Left renal cortex interstitium (tissue), 4 donors: ENCODE results near the gene GLUD1. TPM values are rescaled to one million over a fixed set of nuclear protein-coding genes. Genes with fewer than 3 reads are reported as not detected.
"Not testable (repeated sequence)": the region's sequence is repeated elsewhere in the genome, so short reads cannot be mapped to it uniquely, and the experiment has no call there.

Experiments used
- DNase-seq, 4 donors: peaks; one replicate each; pipeline ENCODE4 v3.0.0-alpha.2; 2013; ENCODE audit warnings: low read depth in 4 of 4, low spot score in 2 of 4, missing footprints in 1 of 4
- polyA plus RNA-seq, 4 donors: library from polyadenylated mRNA; unstranded; fragments of 120-200 nt; gene quantifications; one replicate each; pipeline ENCODE4 v1.2.1, GENCODE V29; 2013; ENCODE audit not compliant: insufficient read length in 4 of 4

The GLUD1 gene
- polyA plus RNA-seq, 4 donors: 116 to 192 (median 163) TPM

DNA sequence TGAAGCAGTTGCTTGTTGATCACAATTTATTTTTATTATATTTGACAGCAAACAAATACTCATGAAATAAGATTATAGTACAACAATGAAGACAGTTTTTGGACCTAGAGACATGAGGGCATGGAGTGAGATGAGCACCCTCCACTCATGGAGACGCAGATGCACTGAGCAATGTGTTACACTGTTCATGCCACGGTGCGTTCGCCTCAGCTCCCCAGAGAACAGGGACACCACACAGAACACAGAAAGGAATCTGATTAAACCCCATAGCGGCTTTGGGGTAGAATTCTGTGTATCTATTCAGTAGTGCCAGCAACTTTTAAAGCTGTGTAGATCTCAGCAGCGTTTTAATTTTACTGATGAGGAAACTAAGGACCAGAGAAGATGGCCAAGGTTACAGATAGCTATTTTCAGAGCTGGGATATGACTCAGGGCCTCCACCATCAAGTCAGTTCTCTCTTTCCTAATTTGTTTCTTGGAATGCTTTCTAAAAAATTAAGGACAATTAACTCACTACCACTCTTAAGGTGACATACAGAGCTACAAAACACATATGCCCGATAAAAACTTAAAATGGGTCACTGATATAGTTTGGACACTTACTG lies 41.0 kb downstream of the GLUD1 start:
- DNase-seq: no peak

DNA sequence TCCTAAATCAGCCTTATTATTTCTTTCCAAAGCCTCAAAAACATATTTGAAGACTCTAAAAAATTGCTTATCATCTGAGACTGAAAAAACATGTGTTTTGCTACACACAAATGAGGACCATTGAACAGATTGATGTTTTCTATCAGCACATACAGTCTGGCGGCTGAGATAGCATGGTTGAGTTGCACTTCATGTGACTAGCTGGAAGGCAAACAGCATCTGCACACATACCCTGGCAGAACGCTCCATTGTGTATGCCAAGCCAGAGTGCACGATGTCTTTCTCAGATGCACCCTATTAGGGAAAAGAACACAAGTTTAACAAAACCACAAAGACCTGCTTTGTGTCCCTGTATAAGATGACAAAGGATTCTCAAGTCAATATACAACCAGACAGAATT lies 41.5 kb downstream of the GLUD1 start:
- DNase-seq: no peak

DNA sequence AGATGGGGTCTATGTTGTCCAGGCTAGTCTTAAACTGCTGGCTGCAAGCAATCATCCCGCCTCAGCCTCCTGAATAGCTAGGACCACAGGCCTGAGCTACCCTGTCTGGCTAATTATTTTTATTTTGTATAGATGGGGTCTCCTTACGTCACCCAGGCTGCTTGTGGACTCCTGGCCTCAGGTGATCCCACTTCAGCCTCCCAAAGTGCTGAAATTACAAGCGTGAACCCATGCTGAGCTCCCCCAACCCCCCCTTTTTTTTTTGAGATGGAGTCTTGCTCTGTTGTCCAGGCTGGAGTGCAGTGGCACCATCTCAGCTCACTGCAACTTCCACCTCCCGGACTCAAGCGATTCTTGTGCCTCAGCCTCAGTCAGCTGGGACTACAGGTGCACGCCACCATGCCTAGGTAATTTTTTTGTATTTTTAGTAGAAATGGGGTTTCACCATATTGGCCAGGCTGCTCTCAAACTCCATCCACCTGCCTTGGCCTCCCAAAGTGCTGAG lies 49.2 kb downstream of the GLUD1 start:
- DNase-seq: no peak

DNA sequence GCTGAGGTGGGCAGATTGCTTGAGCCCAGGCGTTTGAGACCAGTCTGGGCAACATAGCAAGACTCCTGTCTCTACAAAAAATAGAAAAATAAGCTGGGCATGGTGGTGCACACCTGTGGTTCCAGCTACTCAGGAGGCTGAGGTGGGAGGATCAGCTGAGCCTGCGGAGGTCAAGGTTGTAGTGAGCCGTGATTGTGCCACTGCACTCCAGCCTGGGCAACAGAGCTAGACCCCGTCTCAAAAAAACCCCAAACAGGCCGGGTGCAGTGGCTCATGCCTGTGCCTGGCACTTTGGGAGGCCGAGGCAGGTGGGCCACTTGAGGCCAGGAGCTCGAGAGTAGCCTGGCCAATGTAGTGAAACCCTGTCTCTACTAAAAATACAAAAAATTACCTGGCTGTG lies 51.1 kb downstream of the GLUD1 start:
- DNase-seq: not testable (repeated sequence)

DNA sequence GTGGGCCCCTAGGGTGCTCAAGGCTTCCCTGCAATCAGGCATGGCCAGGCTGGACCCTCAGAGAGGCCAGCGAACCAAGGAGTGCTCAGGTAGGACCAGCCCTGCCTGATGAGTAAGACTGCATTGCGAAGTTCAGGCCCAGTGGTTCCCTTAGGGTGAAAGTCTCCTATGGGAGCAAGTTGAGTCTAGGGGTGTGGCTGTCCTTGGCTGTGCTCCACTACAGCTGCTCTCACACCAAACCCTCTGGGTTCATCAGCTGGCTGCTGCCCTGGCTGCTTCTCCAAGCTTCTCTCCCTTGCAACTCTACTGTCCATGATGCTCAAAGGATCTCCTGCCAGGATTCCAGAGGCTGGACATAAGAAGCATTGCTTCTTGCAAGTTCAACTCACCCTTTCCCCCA lies 55.9 kb downstream of the GLUD1 start:
- no peak for DNase-seq

DNA sequence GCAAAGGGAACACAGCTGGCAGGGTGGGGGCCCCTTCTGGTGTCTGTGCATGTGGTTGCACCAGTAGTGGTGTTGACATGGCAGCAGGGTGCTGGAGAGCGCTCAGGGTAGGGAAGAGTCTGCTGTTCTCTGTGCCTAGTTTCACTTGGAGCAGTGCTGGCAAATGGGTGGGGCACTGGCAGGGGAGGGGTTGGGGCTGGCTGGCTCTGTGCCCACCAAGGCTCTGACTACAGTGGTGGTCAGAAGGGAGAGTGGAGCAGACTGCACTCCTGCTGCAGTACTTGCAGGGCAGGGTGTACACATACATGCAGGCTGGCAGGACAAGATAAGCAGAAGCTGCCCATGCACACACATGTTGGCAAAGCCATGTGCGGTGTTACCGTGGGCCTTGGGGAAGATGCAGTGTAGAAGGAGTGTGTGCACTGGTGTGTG lies 56.3 kb downstream of the GLUD1 start:
- DNase-seq: no peak

DNA sequence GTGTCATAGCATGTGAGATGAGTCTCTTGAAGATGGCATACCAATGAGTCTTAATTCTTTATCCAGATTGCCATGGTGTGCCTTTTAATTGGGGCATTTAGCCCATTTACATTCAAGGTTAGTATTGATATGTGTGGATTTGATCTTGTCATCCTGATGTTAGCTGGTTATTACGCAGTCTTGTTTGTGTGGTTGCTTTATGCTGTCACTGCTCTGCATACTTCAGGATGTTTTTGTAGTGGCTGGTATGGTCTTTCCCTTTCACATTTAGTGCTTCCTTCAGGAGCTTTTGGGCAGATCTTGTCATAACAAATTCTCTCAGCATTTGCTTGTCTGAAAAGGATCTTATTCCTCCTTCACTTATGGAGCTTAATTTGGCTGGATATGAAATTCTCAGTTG lies 58.0 kb downstream of the GLUD1 start:
- DNase-seq: no peak

DNA sequence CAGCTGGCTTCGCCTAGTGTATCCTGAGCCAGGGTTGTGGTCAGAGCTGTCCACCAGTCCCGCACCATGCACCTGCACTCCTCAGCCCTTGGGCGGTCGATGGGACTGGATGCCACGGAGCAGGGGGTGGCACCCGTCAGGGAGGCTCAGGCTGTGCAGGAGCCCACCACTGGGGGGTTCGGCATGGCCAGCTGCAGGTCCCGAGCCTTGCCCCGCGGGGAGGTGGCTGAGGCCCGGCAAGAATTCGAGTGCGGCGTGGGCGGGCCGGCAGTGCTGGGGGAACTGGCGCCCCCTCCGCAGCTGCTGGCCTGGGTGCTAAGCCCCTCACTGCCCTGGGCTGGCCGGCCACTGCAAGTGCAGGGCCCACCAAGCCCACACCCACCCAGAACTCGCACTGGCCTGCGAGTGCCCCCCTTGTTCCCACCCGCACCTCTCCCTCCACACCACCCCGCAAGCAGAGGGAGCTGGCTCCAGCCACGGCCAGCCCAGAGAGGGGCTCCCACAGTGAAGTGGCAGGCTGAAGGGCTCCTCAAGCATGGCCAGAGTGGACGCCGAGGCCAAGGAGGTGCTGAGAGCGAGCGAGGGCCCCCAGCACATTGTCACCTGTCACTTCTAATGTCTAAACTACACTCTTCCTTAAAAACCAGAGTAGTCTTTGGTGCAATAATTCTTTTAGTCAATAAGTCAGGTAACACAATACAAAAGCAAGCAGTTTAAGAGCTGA lies 63.6 kb downstream of the GLUD1 start:
- DNase-seq: no peak

DNA sequence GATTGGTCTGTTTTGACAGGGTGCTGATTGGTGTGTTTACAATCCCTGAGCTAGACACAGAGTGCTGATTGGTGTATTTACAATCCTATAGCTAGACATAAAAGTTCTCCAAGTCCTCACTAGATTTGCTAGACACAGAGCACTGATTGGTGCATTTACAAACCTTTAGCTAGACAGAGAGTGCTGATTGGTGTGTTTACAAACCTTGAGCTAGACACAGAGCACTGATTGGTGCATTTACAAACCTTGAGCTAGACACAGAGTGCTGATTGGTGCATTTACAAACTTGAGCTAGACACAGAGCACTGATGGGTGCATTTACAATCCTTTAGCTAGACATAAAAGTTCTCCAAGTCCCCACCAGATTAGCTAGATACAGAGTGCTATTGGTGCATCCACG lies 64.2 kb downstream of the GLUD1 start:
- not testable (repeated sequence) for DNase-seq

DNA sequence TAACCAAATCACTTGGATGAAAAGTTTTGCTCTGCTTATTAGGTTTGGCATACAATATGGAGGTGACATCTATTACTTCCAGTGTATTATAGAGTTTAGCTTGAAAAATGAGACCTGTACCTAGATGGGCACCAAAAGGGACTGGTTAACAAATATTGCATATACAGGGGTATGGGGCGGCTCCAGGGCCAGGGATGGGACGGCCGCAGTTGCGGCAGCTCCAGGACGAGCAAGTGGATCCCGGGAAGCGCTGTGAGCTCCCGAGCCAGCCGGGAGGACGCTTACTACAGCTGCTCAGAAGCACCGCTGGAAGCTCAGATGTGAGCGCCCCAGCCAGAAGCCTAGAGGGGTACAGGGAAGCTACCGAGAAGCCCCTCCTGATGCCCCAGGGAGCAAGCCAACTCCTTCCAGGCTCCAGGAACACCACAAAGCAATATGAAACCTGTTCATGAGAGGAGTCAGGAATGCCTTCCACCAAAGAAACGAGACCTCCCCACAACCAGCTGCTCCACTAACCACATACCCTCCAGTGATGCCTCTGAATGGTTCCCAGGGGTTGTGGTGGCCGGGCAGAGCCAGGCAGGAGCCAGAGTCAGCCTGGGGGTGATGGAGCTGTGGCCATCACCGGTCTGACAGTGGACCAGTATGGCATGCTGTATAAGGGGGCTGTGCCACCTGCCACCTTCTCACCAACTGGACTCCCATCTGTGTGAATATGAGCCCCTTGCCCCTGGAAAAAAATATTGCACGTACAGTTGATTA lies 67.7 kb downstream of the GLUD1 start:
- not testable (repeated sequence) for DNase-seq

DNA sequence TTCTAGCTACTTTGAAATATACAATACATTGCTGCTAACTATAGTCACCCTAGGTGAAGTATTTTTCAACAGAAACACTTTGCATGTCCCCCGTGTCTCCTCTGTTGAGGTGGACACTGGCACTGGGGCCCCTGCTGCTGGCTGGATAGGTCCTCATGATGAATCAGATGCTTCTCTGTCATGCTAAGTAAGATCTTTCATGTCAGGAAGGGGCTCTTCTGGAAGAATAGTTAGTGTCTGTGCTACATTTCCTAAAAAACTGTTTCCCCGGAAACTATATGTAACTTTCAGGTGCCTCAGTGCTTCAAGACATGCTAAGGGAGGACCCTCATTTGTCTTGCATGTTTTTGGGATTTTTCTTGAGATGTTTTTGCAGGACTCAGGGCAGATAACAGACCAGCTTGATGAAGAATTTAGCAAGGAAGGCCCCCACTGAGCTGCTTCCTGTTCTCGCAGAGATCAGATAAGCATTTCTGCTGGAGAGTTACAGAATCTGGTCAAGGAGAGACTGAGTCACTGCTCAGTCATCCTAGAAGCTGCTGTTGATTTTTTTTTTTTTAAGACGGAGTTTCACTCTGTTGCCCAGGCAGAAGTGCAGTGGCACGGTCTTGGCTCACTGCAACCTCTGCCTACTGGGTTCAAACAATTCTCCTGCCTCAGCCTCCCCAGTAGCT lies 69.2 kb downstream of the GLUD1 start:
- not testable (repeated sequence) for DNase-seq

DNA sequence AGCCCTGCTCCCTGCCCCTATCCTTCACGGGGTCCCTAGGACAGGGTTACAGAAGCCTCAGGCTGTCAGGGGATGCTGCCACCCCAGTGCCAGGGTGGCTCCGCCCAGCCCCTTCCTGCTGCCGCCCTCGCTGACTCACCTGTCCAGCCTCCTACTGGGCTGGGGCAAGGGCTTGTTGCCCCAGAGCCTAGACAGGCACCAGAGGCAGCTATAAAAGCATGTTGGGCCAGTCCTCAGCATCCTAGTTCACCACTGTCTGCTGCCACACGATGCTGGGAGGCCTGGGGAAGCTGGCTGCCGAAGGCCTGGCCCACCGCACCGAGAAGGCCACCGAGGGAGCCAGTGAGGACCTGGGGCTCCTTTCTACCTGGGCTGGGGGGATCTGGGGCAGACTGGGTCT lies 74.6 kb downstream of the GLUD1 start, which contains the start of gene FAM25A:
Gene FAM25A (plus strand): TSS at position 239 of the 400 bp plus-strand sequence. CDS start 31 bp downstream, at position 270.
- not testable (repeated sequence) for DNase-seq

DNA sequence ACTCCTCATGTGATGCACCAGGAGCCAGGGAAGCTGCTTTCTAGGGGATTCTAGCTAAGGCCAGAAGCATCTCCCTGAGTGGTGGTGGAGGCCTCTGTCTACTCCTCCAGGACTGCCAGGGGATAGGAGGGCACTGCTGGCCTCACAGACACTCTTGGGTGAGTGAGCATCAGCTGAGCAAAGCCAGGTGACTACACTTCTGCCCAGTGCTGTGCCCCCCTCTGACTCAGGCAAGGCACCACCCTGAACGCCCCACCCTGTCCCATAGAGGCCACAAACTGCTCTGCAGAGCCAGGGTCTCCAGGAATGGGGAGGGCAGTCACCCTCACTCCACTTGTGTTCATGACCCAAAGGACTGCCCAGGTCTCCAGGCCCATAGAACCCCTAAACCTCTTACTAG lies 75.1 kb downstream of the GLUD1 start:
- DNase-seq: not testable (repeated sequence)

DNA sequence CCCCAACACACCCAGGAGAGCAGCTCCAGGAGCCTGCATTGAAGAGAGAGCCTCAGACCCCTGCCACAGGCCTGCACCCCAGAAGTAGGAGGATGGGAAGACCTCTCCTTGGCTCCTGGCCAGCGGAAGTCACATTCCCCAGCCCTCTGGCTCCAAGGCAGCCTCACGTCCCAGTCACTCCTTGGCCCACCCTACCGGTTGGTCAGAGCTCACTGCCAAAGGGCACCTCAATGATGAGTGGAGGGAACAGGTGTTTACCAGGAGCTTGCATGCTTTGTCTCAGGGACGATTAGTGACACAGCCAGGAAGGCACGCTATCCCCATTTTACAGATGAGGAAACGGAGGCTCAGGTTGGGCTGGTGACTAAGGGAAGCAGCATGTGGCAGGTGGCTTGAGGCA lies 75.6 kb downstream of the GLUD1 start:
- DNase-seq: not testable (repeated sequence)

DNA sequence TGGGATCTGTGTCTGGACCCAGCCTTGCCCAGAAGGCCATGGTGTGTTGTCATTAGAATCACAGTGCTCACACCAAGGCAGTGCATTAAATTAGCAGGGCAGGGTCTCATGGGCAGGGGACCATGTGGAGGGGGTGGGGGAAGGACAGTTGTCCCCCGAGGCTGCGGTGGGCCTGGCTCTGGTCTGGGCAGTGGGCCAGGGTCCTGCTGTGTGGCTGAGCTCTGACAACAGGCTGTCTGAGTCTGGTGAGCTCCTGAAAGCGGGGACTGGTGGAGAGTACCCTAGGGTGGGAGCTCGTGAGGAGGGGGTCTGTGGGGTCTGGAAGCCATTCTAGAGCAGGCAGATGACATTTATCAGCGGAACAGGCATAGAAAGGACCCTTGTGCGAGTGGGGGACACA lies 76.5 kb downstream of the GLUD1 start:
- not testable (repeated sequence) for DNase-seq

DNA sequence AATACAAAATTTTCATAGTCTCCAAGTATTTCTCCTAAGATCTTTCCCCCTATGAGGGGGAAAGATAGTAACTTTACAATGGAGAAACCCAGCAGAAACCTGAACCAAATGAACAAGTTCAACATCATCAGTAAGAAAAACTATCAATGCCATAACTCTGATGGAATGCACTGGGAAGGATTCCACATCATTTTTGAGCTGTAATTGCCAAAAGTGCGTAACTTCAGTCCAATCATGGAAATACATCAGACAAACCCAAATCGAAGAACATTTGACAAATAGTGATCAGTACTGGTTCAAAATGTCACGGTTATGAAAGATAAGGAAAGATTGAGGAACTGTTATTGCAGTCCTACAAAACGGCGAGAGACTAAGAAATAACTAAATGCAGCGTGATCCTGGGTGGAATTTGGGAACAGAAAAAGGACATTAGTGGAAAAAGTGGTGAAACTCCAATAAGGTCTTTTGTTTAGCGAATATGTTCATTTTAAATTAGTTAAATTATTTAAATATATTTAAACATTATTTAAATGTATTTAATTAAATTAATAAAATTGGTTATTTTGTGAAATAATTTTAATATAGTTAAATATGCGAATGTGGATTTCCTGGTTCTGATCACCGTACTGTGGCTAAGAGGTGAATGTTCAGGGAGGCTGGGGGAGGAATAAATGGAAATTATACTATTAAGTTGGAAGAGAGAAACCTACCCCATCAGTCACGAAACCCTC lies 79.5 kb downstream of the GLUD1 start:
- DNase-seq: not testable (repeated sequence)

DNA sequence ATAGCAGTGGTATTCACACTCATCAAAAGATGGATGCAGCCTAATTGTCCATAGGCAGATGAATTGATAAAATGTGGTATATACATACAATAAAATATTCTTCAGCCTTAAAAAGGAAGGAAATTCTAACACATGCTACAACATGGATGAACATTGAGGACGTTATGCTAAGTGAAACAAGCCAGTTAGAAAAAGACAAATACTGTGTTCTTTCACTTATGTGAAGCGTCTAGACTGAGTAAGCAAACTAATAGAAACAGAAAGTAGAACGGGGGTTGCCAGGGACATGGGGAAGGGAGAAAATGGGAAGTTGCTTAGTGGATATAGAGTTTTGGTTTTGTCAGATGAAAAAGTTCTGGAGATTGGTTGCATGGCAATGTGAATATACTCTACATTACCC lies 81.1 kb downstream of the GLUD1 start:
- DNase-seq: not testable (repeated sequence)

DNA sequence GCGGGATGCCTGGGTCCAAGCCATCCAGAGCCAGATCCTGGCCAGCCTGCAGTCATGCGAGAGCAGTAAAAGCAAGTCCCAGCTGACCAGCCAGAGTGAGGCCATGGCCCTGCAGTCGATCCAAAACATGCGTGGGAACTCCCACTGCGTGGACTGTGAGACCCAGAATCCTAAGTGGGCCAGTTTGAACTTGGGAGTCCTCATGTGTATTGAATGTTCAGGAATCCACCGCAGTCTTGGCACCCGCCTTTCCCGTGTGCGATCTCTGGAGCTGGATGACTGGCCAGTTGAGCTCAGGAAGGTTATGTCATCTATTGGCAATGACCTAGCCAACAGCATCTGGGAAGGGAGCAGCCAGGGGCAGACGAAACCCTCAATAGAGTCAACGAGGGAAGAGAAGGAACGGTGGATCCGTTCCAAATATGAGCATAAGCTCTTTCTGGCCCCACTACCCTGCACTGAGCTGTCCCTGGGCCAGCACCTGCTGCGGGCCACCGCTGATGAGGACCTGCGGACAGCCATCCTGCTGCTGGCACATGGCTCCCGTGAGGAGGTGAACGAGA lies 85.4 kb downstream of the GLUD1 start:
- DNase-seq: not testable (repeated sequence)

DNA sequence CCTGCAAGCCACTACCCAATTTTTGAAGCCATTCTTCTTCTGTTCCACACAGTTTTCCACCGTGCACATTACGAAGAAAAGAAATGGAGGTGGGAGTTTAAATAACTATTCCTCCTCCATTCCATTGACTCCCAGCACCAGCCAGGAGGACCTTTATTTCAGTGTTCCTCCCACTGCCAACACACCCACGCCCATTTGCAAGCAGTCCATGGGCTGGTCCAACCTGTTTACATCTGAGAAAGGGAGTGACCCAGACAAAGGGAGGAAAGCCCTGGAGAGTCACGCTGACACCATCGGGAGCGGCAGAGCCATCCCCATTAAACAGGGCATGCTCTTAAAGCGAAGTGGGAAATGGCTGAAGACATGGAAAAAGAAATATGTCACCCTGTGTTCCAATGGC lies 86.3 kb downstream of the GLUD1 start:
- DNase-seq: not testable (repeated sequence)

DNA sequence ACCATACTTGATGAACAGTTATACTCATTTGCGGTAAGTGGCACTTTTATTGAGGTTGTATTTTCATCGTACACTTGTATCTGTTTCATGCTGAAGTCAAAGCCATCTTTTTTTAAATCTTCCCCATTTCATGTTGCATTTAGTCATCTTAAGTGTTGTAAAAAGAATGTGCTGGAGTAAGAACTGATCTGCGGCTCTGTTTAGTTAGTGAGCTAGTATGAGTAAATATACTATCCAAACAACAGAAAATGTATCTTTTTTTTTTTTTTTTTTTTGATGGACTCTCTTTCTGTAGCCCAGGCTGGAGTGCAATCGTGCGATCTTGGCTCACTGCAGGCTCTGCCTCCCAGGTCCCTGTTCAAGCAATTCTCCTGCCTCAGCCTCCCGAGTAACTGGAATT lies 87.0 kb downstream of the GLUD1 start:
- not testable (repeated sequence) for DNase-seq
